HEK293 (cell line): ENCODE results near the gene YWHAQ.

Experiments
- HOXA7 ChIP-seq: sonication (generic); formaldehyde crosslinking; IDR thresholded peaks from 2 replicates; pipeline ENCODE4 v1.8.1; 2022; ENCODE audit warnings: missing genetic modification reagents, borderline replicate concordance
- MZF1 ChIP-seq: fragments of 450-650 bp; formaldehyde crosslinking; IDR thresholded peaks from 2 replicates; pipeline ENCODE4 v1.5.1; 2017; ENCODE audit warnings: missing biosample characterization, missing genetic modification characterization, borderline replicate concordance
- ZBTB7A ChIP-seq: fragments of 450-650 bp; formaldehyde crosslinking; IDR thresholded peaks from 2 replicates; pipeline ENCODE4 v1.5.1; 2016; ENCODE audit warnings: low read depth, missing biosample characterization, missing genetic modification characterization
- ZNF10 ChIP-seq: fragments of 450-650 bp; formaldehyde crosslinking; IDR thresholded peaks from 2 replicates; pipeline ENCODE4 v1.5.1; 2017; ENCODE audit warnings: missing biosample characterization, missing genetic modification characterization
- ZNF112 ChIP-seq: fragments of 450-650 bp; formaldehyde crosslinking; IDR thresholded peaks from 2 replicates; pipeline ENCODE4 v1.5.0; 2017; ENCODE audit warnings: missing biosample characterization, missing genetic modification characterization
- ZNF169 ChIP-seq: fragments of 450-650 bp; formaldehyde crosslinking; IDR thresholded peaks from 2 replicates; pipeline ENCODE4 v1.5.1; 2016; ENCODE audit warnings: missing biosample characterization, missing genetic modification characterization
- ZNF274 ChIP-seq, 2 experiments: fragments of 200-500 bp in 1 of 2; fragments of 450-650 bp in 1 of 2; sonication (Bioruptor generic) in 1 of 2; formaldehyde crosslinking in 1 of 2; IDR thresholded peaks; 2 replicates each; pipeline versions ENCODE4 v1.5.1 to v1.6.1; 2014 to 2016; ENCODE audit warnings: borderline replicate concordance in 1 of 2, inconsistent platforms in 1 of 2, low read length in 1 of 2, missing biosample characterization in 1 of 2, missing genetic modification characterization in 1 of 2
- ZNF416 ChIP-seq: fragments of 450-650 bp; formaldehyde crosslinking; IDR thresholded peaks from 2 replicates; pipeline ENCODE4 v1.5.1; 2016; ENCODE audit warnings: missing biosample characterization, missing genetic modification characterization
- ZNF670 ChIP-seq: fragments of 450-650 bp; formaldehyde crosslinking; IDR thresholded peaks from 2 replicates; pipeline ENCODE4 v1.5.1; 2016; ENCODE audit warnings: missing biosample characterization, missing genetic modification characterization, low read depth
- ZNF707 ChIP-seq: fragments of 450-650 bp; formaldehyde crosslinking; IDR thresholded peaks from 2 replicates; pipeline ENCODE4 v1.5.1; 2016; ENCODE audit warnings: missing biosample characterization, missing genetic modification characterization
- TF ChIP-seq, protein P1 (sequence below): fragments of 450-650 bp; formaldehyde crosslinking; IDR thresholded peaks from 2 replicates; pipeline ENCODE4 v1.5.1; 2016; ENCODE audit warnings: missing biosample characterization, missing genetic modification characterization
- TF ChIP-seq, protein P2 (sequence below): fragments of 450-650 bp; formaldehyde crosslinking; IDR thresholded peaks from 2 replicates; pipeline ENCODE4 v1.5.1; 2016; ENCODE audit warnings: missing biosample characterization, missing genetic modification characterization
- TF ChIP-seq, protein P3 (sequence below): fragments of 450-650 bp; formaldehyde crosslinking; conservative IDR thresholded peaks from 2 replicates; pipeline ENCODE4 v1.5.1; 2016; ENCODE audit warnings: low read depth, missing biosample characterization, missing genetic modification characterization

DNA sequence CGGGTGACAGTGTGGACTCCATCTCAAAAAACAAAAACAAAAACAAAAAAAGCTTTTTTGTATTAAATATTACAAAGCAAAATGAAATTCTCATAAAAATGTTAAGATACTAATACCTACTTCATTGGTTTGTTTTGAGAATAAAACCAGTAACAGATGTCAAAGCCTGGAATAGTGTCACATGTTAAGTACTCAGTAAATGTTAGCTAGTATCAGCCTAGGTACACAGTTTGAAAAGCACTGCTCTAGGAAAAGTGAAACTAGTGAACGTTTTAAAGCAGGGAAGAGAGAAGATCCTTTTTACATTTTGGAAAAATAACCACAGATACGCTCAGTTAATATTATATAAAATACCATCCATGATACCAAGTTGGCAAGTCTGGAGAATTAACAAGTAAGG is 38.1 kb downstream of the YWHAQ start:
- TF ChIP-seq, protein P1, sequence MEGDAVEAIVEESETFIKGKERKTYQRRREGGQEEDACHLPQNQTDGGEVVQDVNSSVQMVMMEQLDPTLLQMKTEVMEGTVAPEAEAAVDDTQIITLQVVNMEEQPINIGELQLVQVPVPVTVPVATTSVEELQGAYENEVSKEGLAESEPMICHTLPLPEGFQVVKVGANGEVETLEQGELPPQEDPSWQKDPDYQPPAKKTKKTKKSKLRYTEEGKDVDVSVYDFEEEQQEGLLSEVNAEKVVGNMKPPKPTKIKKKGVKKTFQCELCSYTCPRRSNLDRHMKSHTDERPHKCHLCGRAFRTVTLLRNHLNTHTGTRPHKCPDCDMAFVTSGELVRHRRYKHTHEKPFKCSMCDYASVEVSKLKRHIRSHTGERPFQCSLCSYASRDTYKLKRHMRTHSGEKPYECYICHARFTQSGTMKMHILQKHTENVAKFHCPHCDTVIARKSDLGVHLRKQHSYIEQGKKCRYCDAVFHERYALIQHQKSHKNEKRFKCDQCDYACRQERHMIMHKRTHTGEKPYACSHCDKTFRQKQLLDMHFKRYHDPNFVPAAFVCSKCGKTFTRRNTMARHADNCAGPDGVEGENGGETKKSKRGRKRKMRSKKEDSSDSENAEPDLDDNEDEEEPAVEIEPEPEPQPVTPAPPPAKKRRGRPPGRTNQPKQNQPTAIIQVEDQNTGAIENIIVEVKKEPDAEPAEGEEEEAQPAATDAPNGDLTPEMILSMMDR (tag by site-specific recombination), result no peak
- TF ChIP-seq ZNF707, result no peak
- TF ChIP-seq ZNF416 (tag by site-specific recombination), result no peak
- TF ChIP-seq MZF1 (tag by site-specific recombination), result no peak
- TF ChIP-seq ZNF169 (tag by site-specific recombination), result no peak
- TF ChIP-seq ZNF112, result no peak
- no peak for TF ChIP-seq ZNF274 (IDR thresholded peaks at IDR 0.05; ENCODE audit: low read length)
- no peak for TF ChIP-seq ZNF274 (tag by site-specific recombination; IDR thresholded peaks at IDR 0.05; ENCODE audit: borderline replicate concordance)
- TF ChIP-seq ZNF670 (tag by site-specific recombination), result no peak
- no peak for TF ChIP-seq HOXA7 (CRISPR knock-in tag)
- TF ChIP-seq ZNF10 (tag by site-specific recombination), result no peak
- TF ChIP-seq, protein P2, sequence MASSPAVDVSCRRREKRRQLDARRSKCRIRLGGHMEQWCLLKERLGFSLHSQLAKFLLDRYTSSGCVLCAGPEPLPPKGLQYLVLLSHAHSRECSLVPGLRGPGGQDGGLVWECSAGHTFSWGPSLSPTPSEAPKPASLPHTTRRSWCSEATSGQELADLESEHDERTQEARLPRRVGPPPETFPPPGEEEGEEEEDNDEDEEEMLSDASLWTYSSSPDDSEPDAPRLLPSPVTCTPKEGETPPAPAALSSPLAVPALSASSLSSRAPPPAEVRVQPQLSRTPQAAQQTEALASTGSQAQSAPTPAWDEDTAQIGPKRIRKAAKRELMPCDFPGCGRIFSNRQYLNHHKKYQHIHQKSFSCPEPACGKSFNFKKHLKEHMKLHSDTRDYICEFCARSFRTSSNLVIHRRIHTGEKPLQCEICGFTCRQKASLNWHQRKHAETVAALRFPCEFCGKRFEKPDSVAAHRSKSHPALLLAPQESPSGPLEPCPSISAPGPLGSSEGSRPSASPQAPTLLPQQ (tag by site-specific recombination), result no peak
- TF ChIP-seq ZBTB7A (tag by site-specific recombination), result no peak
- TF ChIP-seq, protein P3, sequence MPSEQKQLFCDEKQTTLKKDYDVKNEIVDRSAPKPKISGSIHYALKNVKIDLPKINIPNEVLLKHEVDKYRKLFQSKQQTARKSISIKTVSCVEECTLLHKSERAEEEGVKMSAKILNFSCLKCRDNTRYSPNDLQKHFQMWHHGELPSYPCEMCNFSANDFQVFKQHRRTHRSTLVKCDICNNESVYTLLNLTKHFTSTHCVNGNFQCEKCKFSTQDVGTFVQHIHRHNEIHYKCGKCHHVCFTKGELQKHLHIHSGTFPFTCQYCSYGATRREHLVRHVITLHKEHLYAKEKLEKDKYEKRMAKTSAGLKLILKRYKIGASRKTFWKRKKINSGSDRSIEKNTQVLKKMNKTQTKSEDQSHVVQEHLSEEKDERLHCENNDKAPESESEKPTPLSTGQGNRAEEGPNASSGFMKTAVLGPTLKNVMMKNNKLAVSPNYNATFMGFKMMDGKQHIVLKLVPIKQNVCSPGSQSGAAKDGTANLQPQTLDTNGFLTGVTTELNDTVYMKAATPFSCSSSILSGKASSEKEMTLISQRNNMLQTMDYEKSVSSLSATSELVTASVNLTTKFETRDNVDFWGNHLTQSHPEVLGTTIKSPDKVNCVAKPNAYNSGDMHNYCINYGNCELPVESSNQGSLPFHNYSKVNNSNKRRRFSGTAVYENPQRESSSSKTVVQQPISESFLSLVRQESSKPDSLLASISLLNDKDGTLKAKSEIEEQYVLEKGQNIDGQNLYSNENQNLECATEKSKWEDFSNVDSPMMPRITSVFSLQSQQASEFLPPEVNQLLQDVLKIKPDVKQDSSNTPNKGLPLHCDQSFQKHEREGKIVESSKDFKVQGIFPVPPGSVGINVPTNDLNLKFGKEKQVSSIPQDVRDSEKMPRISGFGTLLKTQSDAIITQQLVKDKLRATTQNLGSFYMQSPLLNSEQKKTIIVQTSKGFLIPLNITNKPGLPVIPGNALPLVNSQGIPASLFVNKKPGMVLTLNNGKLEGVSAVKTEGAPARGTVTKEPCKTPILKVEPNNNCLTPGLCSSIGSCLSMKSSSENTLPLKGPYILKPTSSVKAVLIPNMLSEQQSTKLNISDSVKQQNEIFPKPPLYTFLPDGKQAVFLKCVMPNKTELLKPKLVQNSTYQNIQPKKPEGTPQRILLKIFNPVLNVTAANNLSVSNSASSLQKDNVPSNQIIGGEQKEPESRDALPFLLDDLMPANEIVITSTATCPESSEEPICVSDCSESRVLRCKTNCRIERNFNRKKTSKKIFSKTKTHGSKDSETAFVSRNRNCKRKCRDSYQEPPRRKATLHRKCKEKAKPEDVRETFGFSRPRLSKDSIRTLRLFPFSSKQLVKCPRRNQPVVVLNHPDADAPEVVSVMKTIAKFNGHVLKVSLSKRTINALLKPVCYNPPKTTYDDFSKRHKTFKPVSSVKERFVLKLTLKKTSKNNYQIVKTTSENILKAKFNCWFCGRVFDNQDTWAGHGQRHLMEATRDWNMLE (tag by site-specific recombination), result no peak
